Measurements from ENCODE around the gene TMEM201. TPM values are rescaled to one million over a fixed set of nuclear protein-coding genes. Genes with fewer than 3 reads are reported as not detected.

TMEM201 gene
- total and polyA plus RNA-seq, 2 of the 4 experiments (the other 2 are of a cell fraction) = 1.3 to 8.7 TPM

DNA sequence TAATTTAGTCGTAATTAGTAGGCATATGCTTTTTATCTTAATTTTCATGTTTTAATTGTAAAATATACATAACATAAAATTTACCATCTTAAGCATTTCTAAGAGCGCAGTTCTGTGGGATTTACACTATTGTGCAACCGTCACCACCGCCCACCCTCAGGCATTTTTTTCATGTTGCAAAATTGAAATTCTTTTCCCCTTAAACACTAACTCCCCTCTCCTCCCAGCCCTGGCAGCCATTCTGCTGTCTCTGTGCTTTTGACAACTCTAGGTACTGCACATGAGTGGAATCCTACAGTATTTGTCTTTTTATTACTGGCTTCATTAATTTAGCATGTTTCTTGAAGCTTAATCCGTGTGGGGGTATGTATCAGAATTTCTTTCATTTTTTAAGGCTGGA lies 70.6 kb downstream of the TMEM201 start:
- Histone ChIP-seq H2BK5ac (ENCODE audit: low read depth, low read length, poor library complexity, severe bottlenecking) (peak overlapping the region; percentile 27), H4K20me1 (ENCODE audit: insufficient read depth, low read length) (no peaks in the 10 kb centered on the region), H3K9me1 (ENCODE audit: insufficient read depth, low read length) (0 out of 2 replicates have a peak, but pooled peaks cover 3% of the 10 kb centered on the region), H2AK5ac (ENCODE audit: low read depth, low read length) (peak overlapping the region; percentile 77; the same call in 1 of the 2 replicates), H2AK9ac (replicated peaks; ENCODE audit: low read depth, low read length, poor library complexity) (no peak overlapping the region), H2AFZ (replicated peaks; ENCODE audit: low read length, poor library complexity) (peak overlapping the region; percentile 0), H3K4me2 (ENCODE audit: low read depth, low read length) (no peak overlapping the region), H4K5ac (ENCODE audit: low read depth, low read length) (no peak overlapping the region), H3K36me3 (ENCODE audit: control insufficient read depth, insufficient read depth, low read length) (no peaks in the 10 kb centered on the region), H3K4me3 (ENCODE audit: insufficient read depth, low read depth, low read length) (no peak overlapping the region), H4K8ac (ENCODE audit: low read depth in 2 of 2, low read length in 2 of 2) (peak overlapping the region; percentile 67 to 73; a peak in 3 of 4 replicates), H2BK15ac (ENCODE audit: low read depth, low read length) (peak overlapping the region; percentile 64; the same call in 1 of the 3 replicates), H4K91ac (ENCODE audit: insufficient read depth, low read depth, low read length) (peak overlapping the region; percentile 72; the same call in 1 of the 2 replicates), H3K23ac (ENCODE audit: low read depth, low read length) (no peak overlapping the region; the same call in 1 of the 2 replicates), H3K9ac (ENCODE audit: low read depth, low read length) (no peak overlapping the region), H3K4me1 (ENCODE audit: control insufficient read depth, insufficient read depth, low read length) (peaks cover 5% of the 10 kb centered on the region; the same call in 1 of the 2 replicates), H3K27me3 (ENCODE audit: control insufficient read depth, insufficient read depth, low read length) (no peaks in the 10 kb centered on the region), H3K79me1 (ENCODE audit: low read depth in 1 of 2, low read length in 2 of 2) (no peaks in the 10 kb centered on the region), H3K18ac (ENCODE audit: low read depth, low read length) (peak overlapping the region; percentile 25; the same call in 1 of the 2 replicates), H2BK20ac (ENCODE audit: low read depth, low read length) (0 out of 2 replicates have a peak overlapping the region, but pooled peaks have one; percentile 49), H3K4ac (ENCODE audit: low read depth, low read length) (peak overlapping the region; percentile 58), H3K14ac (replicated peaks; ENCODE audit: low read depth, low read length) (no peak overlapping the region), H2BK120ac (ENCODE audit: low read depth, low read length) (peak overlapping the region; percentile 71), H3K27ac (ENCODE audit: insufficient read depth, low read length) (peak overlapping the region; percentile 52), H3K56ac (ENCODE audit: extremely low read depth, insufficient read depth, low read length) (no peak overlapping the region), H3K9me3 (ENCODE audit: control insufficient read depth, insufficient read depth, low read length) (no peaks in the 10 kb centered on the region)
- ATAC-seq (ENCODE audit: low read depth) (peak; percentile 97), DNase-seq (peak; percentile 89)
- POLR2A ChIA-PET (ENCODE audit: unreplicated experiment) = no interaction called here
- CTCF ChIA-PET = no interaction called here
- WGBS, 2 experiments (ENCODE audit: extremely low coverage in 2 of 2, insufficient read length in 1 of 2) = 0% methylated on average over 2 of the region's 5 CpGs; no CpG with 5 or more reads in 1 of the 2 experiments
- intact Hi-C loops (cut with micrococcal nuclease) = no loop called here
- dilution Hi-C loops (cut with HindIII; ENCODE audit: low sequenced_read_pairs, unreplicated experiment) = no loop called here
- 0 out of 2 replicates have a peak, but pooled peaks have one; percentile 19 for TF ChIP-seq FOS (IDR thresholded peaks at IDR 0.05; ENCODE audit: low read depth, low read length)
- peak; percentile 100 for TF ChIP-seq CEBPB (IDR thresholded peaks at IDR 0.05; ENCODE audit: low read depth, low read length)
- no peak for TF ChIP-seq NFE2L2 (IDR thresholded peaks at IDR 0.05; ENCODE audit: low read depth, low read length)
- no peak for TF ChIP-seq BHLHE40 (IDR thresholded peaks at IDR 0.05; ENCODE audit: low read depth, low read length)
- TF ChIP-seq, protein P1, sequence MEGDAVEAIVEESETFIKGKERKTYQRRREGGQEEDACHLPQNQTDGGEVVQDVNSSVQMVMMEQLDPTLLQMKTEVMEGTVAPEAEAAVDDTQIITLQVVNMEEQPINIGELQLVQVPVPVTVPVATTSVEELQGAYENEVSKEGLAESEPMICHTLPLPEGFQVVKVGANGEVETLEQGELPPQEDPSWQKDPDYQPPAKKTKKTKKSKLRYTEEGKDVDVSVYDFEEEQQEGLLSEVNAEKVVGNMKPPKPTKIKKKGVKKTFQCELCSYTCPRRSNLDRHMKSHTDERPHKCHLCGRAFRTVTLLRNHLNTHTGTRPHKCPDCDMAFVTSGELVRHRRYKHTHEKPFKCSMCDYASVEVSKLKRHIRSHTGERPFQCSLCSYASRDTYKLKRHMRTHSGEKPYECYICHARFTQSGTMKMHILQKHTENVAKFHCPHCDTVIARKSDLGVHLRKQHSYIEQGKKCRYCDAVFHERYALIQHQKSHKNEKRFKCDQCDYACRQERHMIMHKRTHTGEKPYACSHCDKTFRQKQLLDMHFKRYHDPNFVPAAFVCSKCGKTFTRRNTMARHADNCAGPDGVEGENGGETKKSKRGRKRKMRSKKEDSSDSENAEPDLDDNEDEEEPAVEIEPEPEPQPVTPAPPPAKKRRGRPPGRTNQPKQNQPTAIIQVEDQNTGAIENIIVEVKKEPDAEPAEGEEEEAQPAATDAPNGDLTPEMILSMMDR (conservative IDR thresholded peaks at IDR 0.05; ENCODE audit: low read depth, low read length) = no peak
- TF ChIP-seq RFX5 (IDR thresholded peaks at IDR 0.05; ENCODE audit: low read depth, low read length) = no peak
- no peak for TF ChIP-seq RAD21 (IDR thresholded peaks at IDR 0.05; ENCODE audit: low read length)
- TF ChIP-seq POLR2A (IDR thresholded peaks at IDR 0.05; ENCODE audit: low read depth, low read length) = no peak
- peak; percentile 57; the same call in 1 of the 2 replicates for TF ChIP-seq MAZ (IDR thresholded peaks at IDR 0.05; ENCODE audit: borderline replicate concordance, low read depth, low read length)
- TF ChIP-seq CHD1 (IDR thresholded peaks at IDR 0.05; ENCODE audit: low read depth, low read length) = no peak
- no peak; the same call in 1 of the 2 replicates for TF ChIP-seq MXI1 (IDR thresholded peaks at IDR 0.05; ENCODE audit: borderline replicate concordance, low read depth, low read length)
- TF ChIP-seq, protein P2, sequence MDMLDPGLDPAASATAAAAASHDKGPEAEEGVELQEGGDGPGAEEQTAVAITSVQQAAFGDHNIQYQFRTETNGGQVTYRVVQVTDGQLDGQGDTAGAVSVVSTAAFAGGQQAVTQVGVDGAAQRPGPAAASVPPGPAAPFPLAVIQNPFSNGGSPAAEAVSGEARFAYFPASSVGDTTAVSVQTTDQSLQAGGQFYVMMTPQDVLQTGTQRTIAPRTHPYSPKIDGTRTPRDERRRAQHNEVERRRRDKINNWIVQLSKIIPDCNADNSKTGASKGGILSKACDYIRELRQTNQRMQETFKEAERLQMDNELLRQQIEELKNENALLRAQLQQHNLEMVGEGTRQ (IDR thresholded peaks at IDR 0.05; ENCODE audit: low read depth, low read length) = no peak
- peak; percentile 21; the same call in 1 of the 2 replicates for TF ChIP-seq MAFK (IDR thresholded peaks at IDR 0.05; ENCODE audit: low read depth, low read length)
- TF ChIP-seq RCOR1 (IDR thresholded peaks at IDR 0.05; ENCODE audit: insufficient replicate concordance, low read length) = no peak
- BruUV-seq (replicated peaks) = no TSS peak
- in situ Hi-C loops (cut with MboI; ENCODE audit: low sequenced_read_pairs) = no loop called here

Data from IMR-90 (cell line).